Measurements from ENCODE around the gene ARPC5L. TPM values are rescaled to one million over a fixed set of nuclear protein-coding genes. Genes with fewer than 3 reads are reported as not detected.

Gene ARPC5L
- total and polyA plus RNA-seq, 4 donors = 22.7 to 29.8 (median 25.9) TPM

- no peaks in the 10 kb centered on the region for H3K9me3 ChIP-seq (ENCODE audit: control insufficient read depth, low read length)
- no peak for DNase-seq
- peaks cover 0 to 10% of the 10 kb centered on the region in 2 donors for H3K36me3 ChIP-seq (ENCODE audit: control insufficient read depth in 1 of 2, insufficient read depth in 2 of 2, low read length in 1 of 2)
- 81 to 82% methylated on average over 10 of the region's 10 CpGs for WGBS, 2 donors
- no peaks in the 10 kb centered on the region for H3K4me1 ChIP-seq (ENCODE audit: control insufficient read depth in 1 of 2, insufficient read depth in 2 of 2, low read length in 2 of 2)
- H3K27ac ChIP-seq (ENCODE audit: low read depth in 1 of 2, low read length in 2 of 2) = no peak overlapping the region
- H3K27me3 ChIP-seq (ENCODE audit: control insufficient read depth in 1 of 2, insufficient read depth in 2 of 2, low read length in 1 of 2) = no peaks in the 10 kb centered on the region
- no peak for ATAC-seq (ENCODE audit: low FRiP score)
- H3K4me3 ChIP-seq (ENCODE audit: low read length in 2 of 2) = no peak overlapping the region
- intact Hi-C loops (cut with DNase I) = no loop called here
These were observed 17.3 kb downstream of the ARPC5L start for GRCh38 chr9:124879226-124879625.

GRCh38 chr9:124880501-124880900 lies 18.6 kb downstream of the ARPC5L start:
- DNase-seq (no peak), ATAC-seq (ENCODE audit: low FRiP score) (no peak)
- Histone ChIP-seq H3K4me1 (ENCODE audit: control insufficient read depth in 1 of 2, insufficient read depth in 2 of 2, low read length in 2 of 2) (no peaks in the 10 kb centered on the region), H3K9me3 (ENCODE audit: control insufficient read depth, low read length) (no peaks in the 10 kb centered on the region), H3K27me3 (ENCODE audit: control insufficient read depth in 1 of 2, insufficient read depth in 2 of 2, low read length in 1 of 2) (no peaks in the 10 kb centered on the region), H3K4me3 (ENCODE audit: low read length in 2 of 2) (no peak overlapping the region), H3K27ac (ENCODE audit: low read depth in 1 of 2, low read length in 2 of 2) (no peak overlapping the region), H3K36me3 (ENCODE audit: control insufficient read depth in 1 of 2, insufficient read depth in 2 of 2, low read length in 1 of 2) (peaks cover 0 to 7% of the 10 kb centered on the region in 2 donors)
- intact Hi-C loops (cut with DNase I) = no loop called here
- WGBS, 2 donors = 62 to 63% methylated on average over 9 of the region's 9 CpGs

- Histone ChIP-seq H3K4me1 (ENCODE audit: control insufficient read depth in 1 of 2, insufficient read depth in 2 of 2, low read length in 2 of 2) (no peaks in the 10 kb centered on the region), H3K27me3 (ENCODE audit: control insufficient read depth in 1 of 2, insufficient read depth in 2 of 2, low read length in 1 of 2) (no peaks in the 10 kb centered on the region), H3K27ac (ENCODE audit: low read depth in 1 of 2, low read length in 2 of 2) (no peak overlapping the region), H3K36me3 (ENCODE audit: control insufficient read depth in 1 of 2, insufficient read depth in 2 of 2, low read length in 1 of 2) (peaks cover 0 to 3% of the 10 kb centered on the region in 2 donors), H3K9me3 (ENCODE audit: control insufficient read depth, low read length) (no peaks in the 10 kb centered on the region), H3K4me3 (ENCODE audit: low read length in 2 of 2) (no peak overlapping the region)
- ATAC-seq (ENCODE audit: low FRiP score) = no peak
- intact Hi-C loops (cut with DNase I) = no loop called here
- no peak for DNase-seq
- WGBS, 2 donors = 91 to 93% methylated on average over 16 of the region's 16 CpGs
These were observed 19.3 kb downstream of the ARPC5L start for GRCh38 chr9:124881138-124881743.

GRCh38 chr9:124882231-124882630 lies 20.3 kb downstream of the ARPC5L start:
- Histone ChIP-seq H3K9me3 (ENCODE audit: control insufficient read depth, low read length) (no peaks in the 10 kb centered on the region), H3K36me3 (ENCODE audit: control insufficient read depth in 1 of 2, insufficient read depth in 2 of 2, low read length in 1 of 2) (peaks cover 0 to 7% of the 10 kb centered on the region in 2 donors), H3K27ac (ENCODE audit: low read depth in 1 of 2, low read length in 2 of 2) (no peak overlapping the region), H3K27me3 (ENCODE audit: control insufficient read depth in 1 of 2, insufficient read depth in 2 of 2, low read length in 1 of 2) (no peaks in the 10 kb centered on the region), H3K4me3 (ENCODE audit: low read length in 2 of 2) (no peak overlapping the region), H3K4me1 (ENCODE audit: control insufficient read depth in 1 of 2, insufficient read depth in 2 of 2, low read length in 2 of 2) (no peaks in the 10 kb centered on the region)
- DNase-seq (no peak), ATAC-seq (ENCODE audit: low FRiP score) (no peak)
- intact Hi-C loops (cut with DNase I) = no loop called here
- WGBS, 2 donors = 69 to 76% methylated on average over 12 to 13 of the region's 13 CpGs

GRCh38 chr9:124884376-124884775 lies 22.4 kb downstream of the ARPC5L start:
- H3K4me3 ChIP-seq (ENCODE audit: low read length in 2 of 2) = no peak overlapping the region
- DNase-seq (no peak), ATAC-seq (ENCODE audit: low FRiP score) (no peak)
- H3K27ac ChIP-seq (ENCODE audit: low read depth in 1 of 2, low read length in 2 of 2) = no peak overlapping the region
- peaks cover 0 to 9% of the 10 kb centered on the region in 2 donors for H3K36me3 ChIP-seq (ENCODE audit: control insufficient read depth in 1 of 2, insufficient read depth in 2 of 2, low read length in 1 of 2)
- H3K27me3 ChIP-seq (ENCODE audit: control insufficient read depth in 1 of 2, insufficient read depth in 2 of 2, low read length in 1 of 2) = no peaks in the 10 kb centered on the region
- intact Hi-C loops (cut with DNase I) = no loop called here
- no peaks in the 10 kb centered on the region for H3K4me1 ChIP-seq (ENCODE audit: control insufficient read depth in 1 of 2, insufficient read depth in 2 of 2, low read length in 2 of 2)
- H3K9me3 ChIP-seq (ENCODE audit: control insufficient read depth, low read length) = no peaks in the 10 kb centered on the region
- 77 to 81% methylated on average over 4 of the region's 4 CpGs for WGBS, 2 donors

GRCh38 chr9:124885551-124885950 lies 23.6 kb downstream of the ARPC5L start:
- peaks cover 3 to 15% of the 10 kb centered on the region in 2 donors for H3K36me3 ChIP-seq (ENCODE audit: control insufficient read depth in 1 of 2, insufficient read depth in 2 of 2, low read length in 1 of 2)
- DNase-seq = no peak

GRCh38 chr9:124886461-124886860 lies 24.5 kb downstream of the ARPC5L start:
- WGBS, 2 donors = 82 to 90% methylated on average over 10 of the region's 10 CpGs
- DNase-seq (no peak), ATAC-seq (ENCODE audit: low FRiP score) (no peak)
- Histone ChIP-seq H3K27ac (ENCODE audit: low read depth in 1 of 2, low read length in 2 of 2) (no peak overlapping the region), H3K4me1 (ENCODE audit: control insufficient read depth in 1 of 2, insufficient read depth in 2 of 2, low read length in 2 of 2) (no peaks in the 10 kb centered on the region), H3K9me3 (ENCODE audit: control insufficient read depth, low read length) (no peaks in the 10 kb centered on the region), H3K27me3 (ENCODE audit: control insufficient read depth in 1 of 2, insufficient read depth in 2 of 2, low read length in 1 of 2) (no peaks in the 10 kb centered on the region), H3K4me3 (ENCODE audit: low read length in 2 of 2) (no peak overlapping the region), H3K36me3 (ENCODE audit: control insufficient read depth in 1 of 2, insufficient read depth in 2 of 2, low read length in 1 of 2) (peaks cover 3 to 15% of the 10 kb centered on the region in 2 donors)
- intact Hi-C loops (cut with DNase I) = no loop called here

More at GRCh38 chr9:124885551-124885950, 23.6 kb downstream of the ARPC5L start:
- Histone ChIP-seq H3K27ac (ENCODE audit: low read depth in 1 of 2, low read length in 2 of 2) (no peak overlapping the region), H3K4me3 (ENCODE audit: low read length in 2 of 2) (no peak overlapping the region), H3K9me3 (ENCODE audit: control insufficient read depth, low read length) (no peaks in the 10 kb centered on the region), H3K27me3 (ENCODE audit: control insufficient read depth in 1 of 2, insufficient read depth in 2 of 2, low read length in 1 of 2) (no peaks in the 10 kb centered on the region), H3K4me1 (ENCODE audit: control insufficient read depth in 1 of 2, insufficient read depth in 2 of 2, low read length in 2 of 2) (no peaks in the 10 kb centered on the region)
- WGBS, 2 donors = 91 to 96% methylated on average over 4 of the region's 4 CpGs
- no peak for ATAC-seq (ENCODE audit: low FRiP score)
- intact Hi-C loops (cut with DNase I) = no loop called here

GRCh38 chr9:124886866-124887492 lies 25.0 kb downstream of the ARPC5L start:
- 88 to 89% methylated on average over 17 of the region's 17 CpGs for WGBS, 2 donors
- no peak overlapping the region for H3K4me3 ChIP-seq (ENCODE audit: low read length in 2 of 2)
- DNase-seq (no peak), ATAC-seq (ENCODE audit: low FRiP score) (no peak)
- H3K27me3 ChIP-seq (ENCODE audit: control insufficient read depth in 1 of 2, insufficient read depth in 2 of 2, low read length in 1 of 2) = no peaks in the 10 kb centered on the region
- H3K9me3 ChIP-seq (ENCODE audit: control insufficient read depth, low read length) = no peaks in the 10 kb centered on the region
- H3K27ac ChIP-seq (ENCODE audit: low read depth in 1 of 2, low read length in 2 of 2) = no peak overlapping the region
- no peaks in the 10 kb centered on the region for H3K4me1 ChIP-seq (ENCODE audit: control insufficient read depth in 1 of 2, insufficient read depth in 2 of 2, low read length in 2 of 2)
- peaks cover 3 to 15% of the 10 kb centered on the region in 2 donors for H3K36me3 ChIP-seq (ENCODE audit: control insufficient read depth in 1 of 2, insufficient read depth in 2 of 2, low read length in 1 of 2)
- intact Hi-C loops (cut with DNase I) = no loop called here

- Histone ChIP-seq H3K27me3 (ENCODE audit: control insufficient read depth in 1 of 2, insufficient read depth in 2 of 2, low read length in 1 of 2) (no peaks in the 10 kb centered on the region), H3K36me3 (ENCODE audit: control insufficient read depth in 1 of 2, insufficient read depth in 2 of 2, low read length in 1 of 2) (peaks cover 3 to 15% of the 10 kb centered on the region in 2 donors), H3K4me3 (ENCODE audit: low read length in 2 of 2) (no peak overlapping the region), H3K4me1 (ENCODE audit: control insufficient read depth in 1 of 2, insufficient read depth in 2 of 2, low read length in 2 of 2) (no peaks in the 10 kb centered on the region), H3K27ac (ENCODE audit: low read depth in 1 of 2, low read length in 2 of 2) (no peak overlapping the region), H3K9me3 (ENCODE audit: control insufficient read depth, low read length) (no peaks in the 10 kb centered on the region)
- ATAC-seq (ENCODE audit: low FRiP score) = no peak
- no peak for DNase-seq
- intact Hi-C loops (cut with DNase I) = no loop called here
- 84 to 89% methylated on average over 5 of the region's 5 CpGs for WGBS, 2 donors
These were observed 25.9 kb downstream of the ARPC5L start for GRCh38 chr9:124887832-124888231.
